Naive B cell (primary cell): ENCODE data around the gene ICA1. TPM values are rescaled to one million over a fixed set of nuclear protein-coding genes. Genes with fewer than 3 reads are reported as not detected.
"Not testable (repeated sequence)": the region's sequence is repeated elsewhere in the genome, so short reads cannot be mapped to it uniquely, and the experiment has no call there.

Experiments
- ATAC-seq, 2 donors: fragments of 150-1000 bp; cut with Tn5 transposase; 2 replicates each; pipeline ENCODE4 v1.10.0; 2021; ENCODE audit warnings: low read depth in 2 of 2, mild to moderate bottlenecking in 2 of 2, moderate library complexity in 2 of 2
- DNase-seq: peaks from one replicate; pipeline ENCODE4 v3.0.0; 2022
- H3K27ac Mint-ChIP-seq, 6 donors: one replicate each; pipeline ENCODE4 v1.8.0; 2020 to 2022; ENCODE audit warnings: mild to moderate bottlenecking in 6 of 6, mixed read lengths in 6 of 6, moderate library complexity in 5 of 6, inconsistent platforms in 2 of 6
- H3K27me3 Mint-ChIP-seq, 3 donors: one replicate each; pipeline ENCODE4 v1.8.0; 2021 to 2022; ENCODE audit warnings: mixed read lengths in 3 of 3, mild to moderate bottlenecking in 1 of 3
- H3K36me3 Mint-ChIP-seq, 2 donors: one replicate each; pipeline ENCODE4 v1.8.0; 2020 to 2022; ENCODE audit warnings: mixed read lengths in 2 of 2, inconsistent platforms in 1 of 2, mild to moderate bottlenecking in 1 of 2
- H3K4me1 Mint-ChIP-seq, 3 donors: one replicate each; pipeline ENCODE4 v1.8.0; 2020 to 2022; ENCODE audit warnings: mixed read lengths in 3 of 3, inconsistent platforms in 1 of 3, mild to moderate bottlenecking in 1 of 3, moderate library complexity in 1 of 3
- H3K4me3 Mint-ChIP-seq, 8 donors: one replicate each; pipeline ENCODE4 v1.8.0; 2020 to 2022; ENCODE audit warnings: mild to moderate bottlenecking in 8 of 8, mixed read lengths in 8 of 8, moderate library complexity in 8 of 8, inconsistent platforms in 2 of 8
- H3K9me3 Mint-ChIP-seq, 7 donors: one replicate each; pipeline ENCODE4 v1.8.0; 2020 to 2022; ENCODE audit warnings: mixed read lengths in 7 of 7, mild to moderate bottlenecking in 5 of 7, inconsistent platforms in 2 of 7, moderate library complexity in 1 of 7
- polyA plus RNA-seq, 6 donors: library from polyadenylated mRNA; unstranded; fragments of 300-500 nt; fragmentation: Illumina TruSeq; gene quantifications; one replicate each; pipeline ENCODE4 v1.2.3, GENCODE V29; 2021; ENCODE audit warnings: low read depth in 6 of 6

The ICA1 gene
- under 1 TPM in 4 of 6 donors, not detected in 2; 0.13 to 0.22 (median 0.19) TPM for polyA plus RNA-seq

GRCh38 chr7:8261711-8262695 is at the start of gene ICA1:
Gene ICA1, minus strand, starts transcription at chr7:8262167. Its CDS starts 26,241 bp downstream, at chr7:8235926.
- Mint-ChIP-seq H3K36me3 (peaks cover 0 to 16% of the 10 kb centered on the region in 2 donors), H3K4me3 (peak within 1 kb of the TSS; percentile 70 to 90 (median 79)), H3K27me3 (peaks cover 51 to 58% (median 54%) of the 10 kb centered on the region in 3 donors), H3K9me3 (peaks cover 0 to 10% (median 2%) of the 10 kb centered on the region in 7 donors), H3K27ac (peak within 1 kb of the TSS in 2 of 6 donors; percentile 8 to 60), H3K4me1 (peaks cover 0 to 11% (median 6%) of the 10 kb centered on the region in 3 donors)
- peak; percentile 1 for DNase-seq
- peak; percentile 38 to 56 for ATAC-seq

DNA sequence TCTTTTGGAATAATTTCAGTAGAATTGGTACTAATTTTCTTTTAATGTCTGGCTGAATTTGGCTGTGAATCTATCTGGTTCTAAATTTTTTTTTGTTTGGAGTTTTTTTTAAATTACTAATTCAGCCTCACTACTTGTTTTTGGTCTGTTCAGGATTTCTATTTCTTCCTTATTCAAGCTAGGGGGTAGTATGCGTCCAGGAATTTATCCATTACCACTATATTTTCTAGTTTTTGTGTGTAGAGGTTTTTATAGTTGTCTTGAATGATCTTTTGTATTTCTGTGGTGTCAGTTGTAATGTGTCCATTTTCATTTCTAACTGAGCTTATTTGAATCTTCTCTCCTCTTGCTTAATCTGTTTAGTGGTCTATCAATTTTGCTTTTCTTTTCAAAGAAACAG is 48.9 kb upstream of the ICA1 start:
- H3K4me3 Mint-ChIP-seq = no peak overlapping the region
- peaks cover 13 to 53% (median 52%) of the 10 kb centered on the region in 3 donors for H3K27me3 Mint-ChIP-seq
- peaks cover 5 to 31% (median 25%) of the 10 kb centered on the region in 7 donors for H3K9me3 Mint-ChIP-seq
- H3K36me3 Mint-ChIP-seq = peaks cover 0 to 11% of the 10 kb centered on the region in 2 donors
- DNase-seq (no peak), ATAC-seq (no peak)
- no peaks in the 10 kb centered on the region for H3K4me1 Mint-ChIP-seq
- H3K27ac Mint-ChIP-seq = no peak overlapping the region

GRCh38 chr7:8305625-8306388 is 43.8 kb upstream of the ICA1 start:
- Mint-ChIP-seq H3K27ac (no peak overlapping the region), H3K4me3 (no peak overlapping the region), H3K4me1 (no peaks in the 10 kb centered on the region), H3K27me3 (peaks cover 10 to 40% (median 21%) of the 10 kb centered on the region in 3 donors), H3K9me3 (peaks cover 0 to 11% (median 0%) of the 10 kb centered on the region in 7 donors), H3K36me3 (no peaks in the 10 kb centered on the region)
- DNase-seq = no peak
- ATAC-seq = no peak

DNA sequence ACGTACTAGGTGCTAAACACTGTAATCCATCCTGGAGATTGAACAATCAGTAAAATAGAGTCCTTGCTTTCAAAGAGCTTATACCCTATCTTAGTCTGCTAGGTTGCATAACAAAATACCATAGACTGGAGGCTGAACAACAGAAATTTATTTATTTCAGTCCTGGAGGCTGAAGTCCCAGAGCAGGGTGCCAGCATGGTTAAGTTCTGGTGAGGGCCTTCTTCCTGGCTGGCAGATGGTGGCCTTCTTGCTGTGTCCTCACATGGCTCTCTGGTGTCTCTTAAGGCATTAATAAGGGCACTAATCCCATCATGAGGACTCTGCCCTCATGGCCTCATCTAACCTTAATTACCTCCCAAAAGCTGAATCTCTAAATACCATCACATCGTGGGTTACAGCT is 43.1 kb upstream of the ICA1 start:
- H3K36me3 Mint-ChIP-seq = no peaks in the 10 kb centered on the region
- no peak for DNase-seq
- H3K9me3 Mint-ChIP-seq = peaks cover 0 to 11% (median 0%) of the 10 kb centered on the region in 7 donors
- no peak overlapping the region for H3K27ac Mint-ChIP-seq
- peaks cover 10 to 38% (median 16%) of the 10 kb centered on the region in 3 donors for H3K27me3 Mint-ChIP-seq
- H3K4me3 Mint-ChIP-seq = no peak overlapping the region
- H3K4me1 Mint-ChIP-seq = no peaks in the 10 kb centered on the region
- no peak for ATAC-seq

- no peak overlapping the region for H3K27ac Mint-ChIP-seq
- H3K9me3 Mint-ChIP-seq = peaks cover 0 to 4% (median 0%) of the 10 kb centered on the region in 7 donors
- DNase-seq (no peak), ATAC-seq (no peak)
- no peaks in the 10 kb centered on the region for H3K36me3 Mint-ChIP-seq
- no peaks in the 10 kb centered on the region for H3K4me1 Mint-ChIP-seq
- no peak overlapping the region for H3K4me3 Mint-ChIP-seq
- peaks cover 10 to 38% (median 12%) of the 10 kb centered on the region in 3 donors for H3K27me3 Mint-ChIP-seq
These were observed 42.0 kb upstream of the ICA1 start for GRCh38 chr7:8303904-8304528.

GRCh38 chr7:8297023-8297422 is 35.1 kb upstream of the ICA1 start:
- H3K36me3 Mint-ChIP-seq, H3K4me1 Mint-ChIP-seq, H3K4me3 Mint-ChIP-seq, DNase-seq, H3K9me3 Mint-ChIP-seq, ATAC-seq, H3K27ac Mint-ChIP-seq: not testable (repeated sequence)
- H3K27me3 Mint-ChIP-seq = peaks cover 7 to 14% (median 9%) of the 10 kb centered on the region in 3 donors

- H3K27ac Mint-ChIP-seq = no peak overlapping the region
- no peak for DNase-seq
- H3K4me1 Mint-ChIP-seq = no peaks in the 10 kb centered on the region
- no peaks in the 10 kb centered on the region for H3K9me3 Mint-ChIP-seq
- peaks cover 7 to 16% (median 9%) of the 10 kb centered on the region in 3 donors for H3K27me3 Mint-ChIP-seq
- no peaks in the 10 kb centered on the region for H3K36me3 Mint-ChIP-seq
- H3K4me3 Mint-ChIP-seq = no peak overlapping the region
- no peak for ATAC-seq
These were observed 34.3 kb upstream of the ICA1 start for GRCh38 chr7:8296362-8296659.

DNA sequence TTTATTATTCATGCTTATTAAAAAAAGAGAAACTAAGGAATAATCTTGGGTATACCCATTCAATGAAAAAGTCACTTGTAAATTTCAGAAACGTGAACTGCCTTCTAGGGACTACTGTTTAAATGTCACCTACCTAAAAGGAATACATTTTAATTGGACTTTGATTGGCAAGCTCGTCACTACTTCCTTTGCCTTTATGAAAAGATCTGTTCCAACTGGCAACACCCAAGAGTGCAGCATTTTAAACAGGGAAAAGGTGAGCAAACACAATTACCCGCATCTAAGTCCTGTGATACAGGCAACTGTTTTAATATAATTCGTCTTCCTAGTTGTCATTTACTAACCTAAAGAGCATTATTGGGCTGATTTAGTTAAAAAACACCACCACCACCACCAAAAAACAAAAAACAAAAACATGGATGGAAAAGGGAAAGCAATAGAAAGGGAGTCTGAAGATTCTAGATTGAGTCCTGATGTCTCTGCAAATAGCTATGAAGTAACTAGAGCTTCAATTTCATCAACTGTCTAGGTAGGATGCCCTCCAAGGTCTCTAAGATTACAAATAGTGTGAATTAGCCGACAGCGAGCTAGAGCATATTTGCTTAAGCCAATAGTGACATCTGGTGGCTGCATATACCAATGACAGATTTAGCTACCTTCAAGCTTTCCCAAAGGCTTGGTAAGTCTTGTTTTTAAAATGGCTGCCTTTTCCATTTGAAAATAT is 33.8 kb upstream of the ICA1 start:
- no peaks in the 10 kb centered on the region for H3K36me3 Mint-ChIP-seq
- H3K9me3 Mint-ChIP-seq = no peaks in the 10 kb centered on the region
- no peak overlapping the region for H3K4me3 Mint-ChIP-seq
- H3K27ac Mint-ChIP-seq = no peak overlapping the region
- peaks cover 7 to 16% (median 9%) of the 10 kb centered on the region in 3 donors for H3K27me3 Mint-ChIP-seq
- peak; percentile 79 to 85 for ATAC-seq
- peak; percentile 41 for DNase-seq
- H3K4me1 Mint-ChIP-seq = no peaks in the 10 kb centered on the region

DNA sequence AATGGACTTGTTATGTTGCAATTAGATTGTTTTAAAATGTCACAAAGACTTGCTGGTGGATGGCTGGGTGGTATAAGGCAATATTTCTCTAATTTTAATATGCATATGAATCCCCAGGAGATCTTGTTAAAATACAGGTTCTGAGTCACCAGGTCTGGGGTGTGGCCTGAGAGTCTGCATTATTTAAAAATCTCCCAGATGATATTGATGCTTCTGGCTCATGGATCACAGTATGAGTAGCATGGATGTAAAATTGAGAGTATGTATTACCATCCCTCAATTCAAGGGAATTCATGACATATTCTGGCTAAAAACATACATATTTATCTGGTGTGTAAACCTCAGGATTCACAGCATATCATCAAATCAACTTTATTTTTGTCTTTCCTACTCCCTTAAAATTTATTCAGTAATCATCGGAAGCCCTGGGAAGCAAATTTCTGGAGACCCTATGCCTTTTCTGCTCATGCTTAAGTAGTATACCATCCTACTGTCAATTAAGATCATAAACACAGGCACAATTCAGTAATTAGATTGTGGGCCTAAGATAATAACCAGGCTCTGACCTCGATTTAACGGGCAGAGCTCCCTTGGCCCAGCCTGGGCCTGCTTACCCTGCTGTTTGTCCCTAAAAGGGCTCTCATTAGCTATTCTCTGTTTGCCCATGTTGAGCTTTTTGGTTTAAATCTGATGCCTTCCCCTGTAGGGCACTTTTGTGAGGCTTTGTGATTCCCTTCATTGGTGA is 29.6 kb upstream of the ICA1 start:
- H3K4me3 Mint-ChIP-seq = no peak overlapping the region
- no peaks in the 10 kb centered on the region for H3K9me3 Mint-ChIP-seq
- no peaks in the 10 kb centered on the region for H3K4me1 Mint-ChIP-seq
- H3K36me3 Mint-ChIP-seq = no peaks in the 10 kb centered on the region
- DNase-seq (no peak), ATAC-seq (no peak)
- H3K27me3 Mint-ChIP-seq = peaks cover 7 to 21% (median 9%) of the 10 kb centered on the region in 3 donors
- H3K27ac Mint-ChIP-seq = peak overlapping the region in 1 of 6 donors; percentile 15

GRCh38 chr7:8290645-8291308 is 28.8 kb upstream of the ICA1 start:
- no peak for DNase-seq
- H3K4me1 Mint-ChIP-seq = no peaks in the 10 kb centered on the region
- no peak overlapping the region for H3K4me3 Mint-ChIP-seq
- no peak overlapping the region for H3K27ac Mint-ChIP-seq
- peaks cover 7 to 21% (median 7%) of the 10 kb centered on the region in 3 donors for H3K27me3 Mint-ChIP-seq
- ATAC-seq = no peak
- no peaks in the 10 kb centered on the region for H3K9me3 Mint-ChIP-seq
- H3K36me3 Mint-ChIP-seq = no peaks in the 10 kb centered on the region

DNA sequence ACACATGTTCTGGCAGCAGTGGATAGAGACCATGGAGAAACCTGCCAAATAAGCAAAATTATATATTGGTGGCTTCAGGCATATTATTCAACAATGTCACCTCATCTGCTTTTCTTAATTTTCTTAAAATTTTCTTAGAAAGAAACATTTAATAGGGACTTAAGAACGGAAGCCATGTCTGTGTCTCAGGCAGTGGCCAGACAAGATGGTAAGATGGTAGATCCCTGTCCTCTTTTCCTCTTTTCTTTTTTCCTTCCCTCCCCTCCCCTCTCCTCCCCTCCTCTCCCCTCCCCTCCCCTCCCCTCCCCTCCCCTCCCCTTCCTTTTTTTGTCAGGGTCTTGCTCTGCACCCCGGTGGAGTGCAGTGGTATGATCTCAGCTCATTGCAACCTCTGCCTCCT is 24.2 kb upstream of the ICA1 start:
- H3K36me3 Mint-ChIP-seq = no peaks in the 10 kb centered on the region
- no peak for ATAC-seq

GRCh38 chr7:8285155-8285554 is 23.2 kb upstream of the ICA1 start:
- ATAC-seq (no peak), DNase-seq (no peak)
- H3K4me3 Mint-ChIP-seq = no peak overlapping the region
- peaks cover 0 to 10% (median 5%) of the 10 kb centered on the region in 3 donors for H3K27me3 Mint-ChIP-seq
- H3K36me3 Mint-ChIP-seq = no peaks in the 10 kb centered on the region
- H3K9me3 Mint-ChIP-seq = no peaks in the 10 kb centered on the region
- H3K27ac Mint-ChIP-seq = no peak overlapping the region
- H3K4me1 Mint-ChIP-seq = no peaks in the 10 kb centered on the region

More for the DNA sequence above, 24.2 kb upstream of the ICA1 start:
- Mint-ChIP-seq H3K9me3 (no peaks in the 10 kb centered on the region), H3K4me1 (no peaks in the 10 kb centered on the region), H3K27me3 (peaks cover 0 to 10% (median 5%) of the 10 kb centered on the region in 3 donors), H3K27ac (no peak overlapping the region), H3K4me3 (no peak overlapping the region)
- no peak for DNase-seq
